M059J (cell line): ENCODE measurements around the gene LRP8. TPM values are rescaled to one million over a fixed set of nuclear protein-coding genes. Genes with fewer than 3 reads are reported as not detected.

Experiments used
- DNase-seq: peaks from one replicate; pipeline ENCODE4 v3.0.0-alpha.2; 2012; ENCODE audit warnings: low read depth
- total RNA-seq: library from RNA; depleted of rRNA; stranded (reverse); fragments of >200 nt; shearing (Covaris generic); gene quantifications from 2 replicates; pipeline ENCODE4 v1.2.3, GENCODE V29; 2014

The LRP8 gene
- total RNA-seq, 1 experiment from 2014 or later: 57.4 TPM

- DNase-seq: no peak
Observed at GRCh38 chr1:53359934-53360276, 32.0 kb upstream of the LRP8 start.

GRCh38 chr1:53359225-53359933 lies 31.5 kb upstream of the LRP8 start:
- no peak for DNase-seq

- no peak for DNase-seq
Observed at GRCh38 chr1:53356637-53357036, 28.8 kb upstream of the LRP8 start.

GRCh38 chr1:53354119-53354518 lies 26.2 kb upstream of the LRP8 start:
- peak; percentile 30 for DNase-seq

- no peak for DNase-seq
Observed at GRCh38 chr1:53352561-53352960, 24.7 kb upstream of the LRP8 start.

GRCh38 chr1:53350853-53351767 lies 23.2 kb upstream of the LRP8 start:
- no peak for DNase-seq

- no peak for DNase-seq
Observed at GRCh38 chr1:53349968-53350852, 22.3 kb upstream of the LRP8 start.

- DNase-seq: no peak
Observed at GRCh38 chr1:53349369-53349835, 21.5 kb upstream of the LRP8 start.

- no peak for DNase-seq
Observed at GRCh38 chr1:53348486-53349368, 20.9 kb upstream of the LRP8 start.

GRCh38 chr1:53346814-53347176 lies 18.9 kb upstream of the LRP8 start:
- no peak for DNase-seq

GRCh38 chr1:53345996-53346813 lies 18.3 kb upstream of the LRP8 start:
- no peak for DNase-seq

GRCh38 chr1:53344921-53345838 lies 17.3 kb upstream of the LRP8 start:
- DNase-seq: no peak

GRCh38 chr1:53343831-53344668 lies 16.2 kb upstream of the LRP8 start:
- DNase-seq: peak; percentile 42

GRCh38 chr1:53342735-53343470 lies 15.0 kb upstream of the LRP8 start:
- no peak for DNase-seq

GRCh38 chr1:53341961-53342707 lies 14.3 kb upstream of the LRP8 start:
- DNase-seq: no peak

- no peak for DNase-seq
Observed at GRCh38 chr1:53341521-53341895, 13.6 kb upstream of the LRP8 start.
